HG02938 (cell line): Measurements from ENCODE around the gene TOX2.
"Not testable (repeated sequence)": the region's sequence is repeated elsewhere in the genome, so short reads cannot be mapped to it uniquely, and the experiment has no call there.

Experiments
- ATAC-seq: cut with Tn5 transposase; IDR thresholded peaks from one replicate; pipeline ENCODE4 v1.9.1; 2021; ENCODE audit warnings: mild to moderate bottlenecking, moderate library complexity; ENCODE audit not compliant: unreplicated experiment

Gene TOX2

DNA sequence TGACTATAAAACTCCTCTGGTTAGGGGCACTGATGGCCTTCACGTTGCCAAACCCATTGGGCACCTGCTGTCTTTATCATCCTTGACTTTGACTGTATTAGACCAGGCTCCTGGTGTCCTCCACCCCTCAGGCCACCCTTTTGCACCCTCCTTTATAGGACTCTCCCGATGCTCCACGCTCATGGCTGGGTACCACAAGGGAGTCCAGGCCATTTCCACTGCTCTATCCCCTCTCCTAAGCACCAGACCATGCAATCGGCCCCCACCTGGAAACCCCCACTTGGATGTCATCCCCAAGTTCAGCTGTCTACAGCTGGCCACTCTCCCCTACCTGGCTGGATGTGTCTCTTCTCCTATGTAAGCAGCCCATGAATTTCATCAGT, 115.2 kb downstream of the TOX2 start:
- ATAC-seq = no peak

- no peak for ATAC-seq
Measured at GRCh38 chr20:44030394-44030793, 115.7 kb downstream of the TOX2 start.

DNA sequence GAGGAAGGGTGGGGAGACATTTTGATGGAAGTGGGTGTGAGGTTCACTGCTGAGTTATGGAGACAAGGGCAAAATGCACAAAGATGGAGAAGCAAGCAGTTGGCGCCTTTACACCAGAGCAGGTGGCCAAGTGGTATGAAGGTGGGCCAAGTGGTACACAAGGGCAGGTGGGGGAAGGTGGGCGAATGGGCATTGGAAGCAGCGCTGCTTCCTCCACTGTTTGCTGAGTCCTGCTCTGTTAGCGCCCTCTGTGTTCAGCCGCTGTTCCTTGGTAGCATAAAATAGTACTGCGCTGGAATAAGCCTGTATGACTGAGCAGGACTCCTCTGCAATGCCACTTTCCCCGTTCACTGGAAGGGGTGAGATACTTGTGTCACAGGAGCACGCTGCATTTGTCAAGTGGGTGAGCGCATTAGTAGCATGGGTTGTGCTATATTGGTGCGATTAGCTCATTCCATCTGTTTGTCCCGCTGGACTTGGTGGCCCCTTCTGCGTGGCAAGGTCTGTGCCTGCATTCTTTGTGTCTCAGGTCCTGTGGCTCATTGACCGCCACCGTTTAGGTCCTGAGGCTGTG, 116.4 kb downstream of the TOX2 start:
- no peak for ATAC-seq

GRCh38 chr20:44031781-44032582, 117.3 kb downstream of the TOX2 start:
- ATAC-seq = no peak

DNA sequence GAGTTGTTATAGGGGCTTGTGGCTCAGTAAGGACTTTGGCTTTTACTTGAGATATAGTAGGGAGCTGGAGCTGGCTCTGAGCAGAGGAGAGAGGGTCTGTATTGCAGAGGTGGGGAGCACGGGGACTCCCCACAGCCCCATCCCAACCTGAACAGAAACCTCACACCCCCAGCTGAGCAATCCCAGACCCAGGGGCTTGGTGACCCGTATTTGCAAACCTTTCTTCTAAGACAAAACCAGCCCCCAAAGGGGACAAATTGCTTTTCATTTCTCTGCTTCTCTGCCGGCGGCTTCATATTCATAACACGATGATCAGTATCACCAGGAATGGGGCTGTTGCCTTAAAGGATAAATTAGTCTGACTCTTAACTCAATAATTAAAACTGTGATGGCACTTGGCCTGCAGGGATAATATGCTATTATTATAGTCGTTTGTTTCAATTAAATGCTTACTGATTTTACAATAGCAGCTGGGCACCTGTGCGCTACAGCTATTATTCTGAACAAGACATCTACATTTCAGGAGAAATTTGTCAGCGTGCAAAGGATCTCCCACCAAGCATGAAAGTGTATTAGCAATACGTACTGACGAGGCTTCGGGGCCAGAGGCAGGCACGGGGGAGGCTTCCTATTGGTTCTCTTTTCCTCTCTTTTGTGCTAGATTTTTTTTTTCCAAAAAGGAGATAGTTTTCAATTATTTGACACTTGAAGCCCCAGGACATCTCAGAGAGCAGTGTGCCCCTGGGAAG, 118.1 kb downstream of the TOX2 start:
- ATAC-seq = no peak

GRCh38 chr20:44033344-44033743, 118.7 kb downstream of the TOX2 start:
- no peak for ATAC-seq

GRCh38 chr20:44033873-44034272, 119.2 kb downstream of the TOX2 start:
- no peak for ATAC-seq

GRCh38 chr20:44034451-44034850, 119.8 kb downstream of the TOX2 start:
- no peak for ATAC-seq

- no peak for ATAC-seq
Measured at GRCh38 chr20:44034965-44035635, 120.4 kb downstream of the TOX2 start.

GRCh38 chr20:44035924-44036323, 121.3 kb downstream of the TOX2 start:
- no peak for ATAC-seq

DNA sequence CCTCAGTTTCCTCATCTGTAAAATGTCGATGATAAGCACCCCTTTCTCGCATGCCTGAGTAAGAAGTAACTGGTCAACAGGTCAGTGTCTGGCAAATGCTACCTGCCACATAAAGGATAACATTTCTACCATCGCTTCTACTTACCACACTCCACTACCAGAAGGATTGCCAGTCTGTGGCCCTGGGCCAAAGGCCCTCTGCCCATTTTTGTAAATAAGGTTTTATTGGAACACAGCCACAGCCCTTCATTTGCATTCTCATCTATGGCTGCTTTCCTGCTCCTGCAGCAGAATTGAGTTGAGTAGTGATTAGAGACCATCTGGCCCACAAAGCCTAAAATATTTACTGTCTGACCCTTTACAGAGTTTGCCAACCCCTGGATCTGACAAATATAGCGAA, 121.8 kb downstream of the TOX2 start:
- ATAC-seq = no peak

- no peak for ATAC-seq
Measured at GRCh38 chr20:44038681-44039123, 124.0 kb downstream of the TOX2 start.

- no peak for ATAC-seq
Measured at GRCh38 chr20:44039147-44039546, 124.5 kb downstream of the TOX2 start.

DNA sequence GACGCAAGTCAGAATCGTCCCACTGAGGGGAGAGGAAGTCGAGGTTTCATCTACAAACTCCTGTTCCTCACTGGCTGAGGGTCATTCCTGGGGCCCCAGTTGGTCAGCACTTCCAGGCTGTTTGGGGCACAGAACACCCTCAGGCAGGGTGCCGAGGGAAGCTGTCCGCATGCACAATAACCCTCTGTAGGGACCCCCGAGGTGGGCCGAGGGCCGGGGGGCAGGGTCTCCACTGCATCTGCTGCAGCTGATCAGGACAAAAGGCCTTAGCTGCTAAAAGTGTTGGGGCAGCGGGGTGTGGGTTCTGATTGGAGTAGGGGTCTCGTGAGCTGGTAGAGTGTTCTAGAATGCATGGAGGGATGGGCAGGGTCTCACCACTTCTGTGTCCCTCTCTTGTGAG, 125.1 kb downstream of the TOX2 start:
- ATAC-seq = no peak

- ATAC-seq = no peak
Measured at GRCh38 chr20:44040202-44040915, 125.7 kb downstream of the TOX2 start.

DNA sequence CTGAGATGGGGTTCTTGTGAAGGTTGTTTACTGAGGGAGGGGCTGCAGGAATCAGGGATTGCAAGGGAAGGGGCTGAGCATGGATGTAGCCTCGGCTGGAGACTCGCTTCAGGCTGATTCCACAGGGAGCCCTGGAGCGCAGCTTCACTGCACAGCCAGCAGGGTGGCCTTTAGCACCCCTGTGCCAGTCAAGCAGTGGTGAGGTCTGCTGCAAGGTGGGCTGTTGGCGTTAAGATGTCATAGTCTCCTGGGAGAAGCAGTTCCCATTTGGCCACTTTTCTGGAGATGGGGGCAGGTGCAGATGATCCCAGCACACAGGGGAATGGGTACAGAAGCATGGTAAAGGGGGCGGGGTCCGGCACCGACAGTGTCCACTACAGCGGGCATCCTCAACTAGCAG, 126.3 kb downstream of the TOX2 start:
- no peak for ATAC-seq

- not testable (repeated sequence) for ATAC-seq
Measured at GRCh38 chr20:44044712-44045111, 130.1 kb downstream of the TOX2 start.

DNA sequence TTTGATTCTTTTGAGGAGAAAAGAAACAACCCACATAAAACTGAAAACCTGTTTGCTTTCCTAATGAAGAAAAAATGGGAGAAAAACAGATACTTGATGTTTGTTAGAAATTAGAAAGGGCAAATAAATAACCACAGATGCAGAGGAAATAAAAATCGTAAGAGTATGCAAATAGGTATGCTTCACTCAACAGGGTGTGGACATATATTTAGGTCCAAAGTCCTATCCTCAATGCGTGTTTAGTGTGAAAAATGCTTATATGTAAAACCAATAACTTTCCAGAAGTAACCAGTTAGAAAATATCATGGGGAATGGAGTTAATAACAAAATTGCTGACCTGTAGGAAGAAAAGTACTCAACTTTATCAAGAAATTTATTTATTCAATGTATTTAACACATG, 135.7 kb downstream of the TOX2 start:
- ATAC-seq = no peak

DNA sequence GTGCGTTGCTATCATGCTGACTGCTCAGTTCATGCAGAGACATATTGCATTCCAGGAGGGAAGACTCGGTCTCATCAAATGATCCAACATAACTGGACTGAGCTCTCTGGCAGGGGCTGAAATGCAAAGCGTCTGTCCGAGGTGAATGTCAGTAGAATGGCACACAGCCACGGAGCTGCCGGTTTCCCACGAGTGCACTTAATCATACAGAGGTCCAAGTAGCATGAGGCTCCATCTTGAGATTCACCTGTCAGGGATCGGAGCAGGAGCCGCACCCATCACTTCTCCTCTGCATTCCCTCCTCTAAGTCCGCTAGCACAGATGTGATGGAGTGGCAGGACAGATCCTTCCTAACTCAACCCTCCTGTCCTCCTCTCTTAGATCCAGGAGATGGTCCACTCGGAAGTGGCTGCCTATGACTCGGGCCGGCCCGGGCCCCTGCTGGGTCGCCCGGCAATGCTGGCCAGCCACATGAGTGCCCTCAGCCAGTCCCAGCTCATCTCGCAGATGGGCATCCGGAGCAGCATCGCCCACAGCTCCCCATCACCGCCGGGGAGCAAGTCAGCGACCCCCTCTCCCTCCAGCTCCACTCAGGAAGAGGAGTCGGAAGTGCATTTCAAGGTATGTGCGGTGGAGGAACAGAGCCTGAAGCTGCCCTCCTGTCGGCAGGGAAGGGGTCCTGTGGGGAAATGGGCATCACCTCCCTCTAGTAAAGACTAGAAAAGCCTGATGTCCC, 136.4 kb downstream of the TOX2 start:
- no peak for ATAC-seq

- no peak for ATAC-seq
Measured at GRCh38 chr20:44051661-44052000, 137.0 kb downstream of the TOX2 start.
